ES-I3 (cell line): ENCODE measurements around the gene MED12L.

Experiments
- H3K36me3 ChIP-seq: 2 replicates; pipeline ENCODE4 v1.6.1; 2013; ENCODE audit warnings: mild to moderate bottlenecking, low read length, control low read depth, moderate library complexity; ENCODE audit not compliant: insufficient read depth
- H3K4me1 ChIP-seq: 2 replicates; pipeline ENCODE4 v1.6.1; 2013; ENCODE audit warnings: mild to moderate bottlenecking, control low read depth, low read length; ENCODE audit not compliant: insufficient read depth
- H3K9ac ChIP-seq: 2 replicates; pipeline ENCODE4 v1.6.1; 2013; ENCODE audit warnings: low read depth, mild to moderate bottlenecking, low read length, moderate library complexity
- H3K9me3 ChIP-seq: 2 replicates; pipeline ENCODE4 v1.6.1; 2013; ENCODE audit warnings: mild to moderate bottlenecking, low read length, moderate library complexity; ENCODE audit not compliant: control insufficient read depth, insufficient read depth

MED12L gene

DNA sequence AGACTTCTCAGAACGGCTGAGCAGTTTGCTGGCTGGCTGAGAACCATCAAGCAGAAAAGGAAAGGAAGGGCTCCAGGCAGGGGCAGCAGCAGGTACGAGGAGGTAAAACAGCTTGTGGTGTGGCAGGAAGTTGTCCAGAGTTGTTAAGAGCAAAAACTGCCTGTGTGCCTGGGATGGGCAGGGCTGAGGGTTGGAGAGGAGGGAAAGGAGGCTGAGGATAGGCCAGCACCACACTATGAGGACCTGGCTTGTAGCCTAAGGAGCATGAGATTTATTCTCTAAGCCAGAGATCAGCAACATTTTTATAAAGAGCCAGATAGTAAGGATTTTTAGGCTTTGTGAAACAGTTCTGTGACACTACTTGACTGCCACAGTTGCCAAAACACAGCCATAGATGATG, 367.4 kb downstream of the MED12L start:
- no peaks in the 10 kb centered on the region for H3K4me1 ChIP-seq
- no peaks in the 10 kb centered on the region for H3K9me3 ChIP-seq
- H3K9ac ChIP-seq: no peak overlapping the region
- H3K36me3 ChIP-seq: no peaks in the 10 kb centered on the region

GRCh38 chr3:151456065-151456464, 370.6 kb downstream of the MED12L start:
- no peaks in the 10 kb centered on the region for H3K36me3 ChIP-seq
- no peak overlapping the region for H3K9ac ChIP-seq
- no peaks in the 10 kb centered on the region for H3K9me3 ChIP-seq
- no peaks in the 10 kb centered on the region for H3K4me1 ChIP-seq

GRCh38 chr3:151459358-151459757, 373.9 kb downstream of the MED12L start:
- H3K9ac ChIP-seq: no peak overlapping the region
- no peaks in the 10 kb centered on the region for H3K36me3 ChIP-seq
- no peaks in the 10 kb centered on the region for H3K9me3 ChIP-seq
- no peaks in the 10 kb centered on the region for H3K4me1 ChIP-seq

- H3K4me1 ChIP-seq: no peaks in the 10 kb centered on the region
- H3K9me3 ChIP-seq: no peaks in the 10 kb centered on the region
- no peaks in the 10 kb centered on the region for H3K36me3 ChIP-seq
- H3K9ac ChIP-seq: peak overlapping the region; percentile 74; the same call in 1 of the 2 replicates
These were observed 374.8 kb downstream of the MED12L start for GRCh38 chr3:151460228-151460627.

DNA sequence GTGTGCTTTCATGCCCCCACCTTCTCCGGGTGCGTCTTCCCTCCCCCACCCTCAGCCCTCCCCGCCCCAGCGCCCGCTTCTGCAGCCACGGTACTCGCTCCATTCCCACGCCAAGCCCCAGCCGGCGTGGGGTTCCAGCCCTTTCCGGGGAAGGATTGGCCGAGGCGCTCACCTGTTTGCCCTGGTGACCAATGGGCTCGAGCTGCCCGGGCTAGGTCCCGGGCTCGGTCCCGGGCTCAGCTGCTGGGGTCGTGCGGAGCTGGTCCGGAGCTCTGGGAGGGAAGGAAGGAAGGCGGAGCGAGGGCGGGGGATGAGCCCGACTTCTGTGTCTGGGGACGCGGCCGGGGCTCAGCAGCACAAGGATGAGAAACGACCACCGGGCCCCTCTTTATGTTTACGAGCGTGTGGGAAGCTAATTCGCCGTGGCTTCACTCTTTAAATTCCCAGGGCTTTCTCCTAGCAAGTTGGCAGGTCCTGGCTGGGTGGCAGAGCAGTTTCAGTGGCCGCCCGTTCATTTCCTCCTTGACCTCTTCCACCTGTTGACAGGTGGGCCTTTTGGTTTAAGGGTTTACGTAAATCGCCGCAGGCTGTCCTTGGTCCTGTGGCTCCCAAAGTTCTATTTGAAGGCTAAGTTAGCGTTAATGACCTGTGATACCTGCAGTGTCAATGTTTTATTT, 375.4 kb downstream of the MED12L start, which contains the start of gene IGSF10:
IGSF10 (minus strand) TSS at position 288 of the 677 bp plus-strand sequence. CDS start 2,352 bp downstream, outside the sequence.
- Histone ChIP-seq H3K4me1 (no peaks in the 10 kb centered on the region), H3K9ac (peak within 1 kb of the TSS; percentile 74), H3K36me3 (no peaks in the 10 kb centered on the region), H3K9me3 (no peaks in the 10 kb centered on the region)

- Histone ChIP-seq H3K4me1 (no peaks in the 10 kb centered on the region), H3K9me3 (no peaks in the 10 kb centered on the region), H3K36me3 (no peaks in the 10 kb centered on the region), H3K9ac (no peak overlapping the region)
These were observed 376.9 kb downstream of the MED12L start for GRCh38 chr3:151462278-151462780.

GRCh38 chr3:151462991-151463390, 377.5 kb downstream of the MED12L start:
- Histone ChIP-seq H3K4me1 (no peaks in the 10 kb centered on the region), H3K36me3 (no peaks in the 10 kb centered on the region), H3K9ac (no peak overlapping the region), H3K9me3 (no peaks in the 10 kb centered on the region)

DNA sequence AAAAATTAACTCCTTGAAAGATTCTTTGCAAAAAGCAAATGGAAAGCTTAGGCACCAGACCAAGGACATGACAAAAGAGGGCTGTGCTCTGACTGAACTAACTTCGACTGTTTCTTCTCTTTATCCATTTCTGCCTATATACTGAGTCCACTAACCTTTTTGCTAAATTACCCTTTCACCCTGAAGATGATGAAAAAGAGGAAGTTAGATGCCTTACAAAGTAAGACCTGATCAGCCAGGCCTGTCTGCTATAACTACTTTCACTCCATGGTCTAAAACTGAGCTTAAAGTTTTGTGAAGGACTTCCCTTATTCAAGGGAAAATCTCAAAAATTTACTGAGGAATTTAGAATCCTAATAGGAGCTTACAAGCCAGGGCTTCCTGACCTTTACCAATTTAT, 381.6 kb downstream of the MED12L start:
- Histone ChIP-seq H3K9me3 (no peaks in the 10 kb centered on the region), H3K4me1 (no peaks in the 10 kb centered on the region), H3K36me3 (no peaks in the 10 kb centered on the region), H3K9ac (no peak overlapping the region)

GRCh38 chr3:151468284-151468917, 382.9 kb downstream of the MED12L start:
- Histone ChIP-seq H3K9ac (no peak overlapping the region), H3K9me3 (no peaks in the 10 kb centered on the region)

GRCh38 chr3:151476344-151477018, 391.0 kb downstream of the MED12L start:
- H3K36me3 ChIP-seq: no peaks in the 10 kb centered on the region
- peaks cover 18% of the 10 kb centered on the region; the same call in 1 of the 2 replicates for H3K4me1 ChIP-seq
- H3K9ac ChIP-seq: no peak overlapping the region
- H3K9me3 ChIP-seq: no peaks in the 10 kb centered on the region

More at GRCh38 chr3:151468284-151468917, 382.9 kb downstream of the MED12L start:
- Histone ChIP-seq H3K36me3 (no peaks in the 10 kb centered on the region), H3K4me1 (no peaks in the 10 kb centered on the region)

DNA sequence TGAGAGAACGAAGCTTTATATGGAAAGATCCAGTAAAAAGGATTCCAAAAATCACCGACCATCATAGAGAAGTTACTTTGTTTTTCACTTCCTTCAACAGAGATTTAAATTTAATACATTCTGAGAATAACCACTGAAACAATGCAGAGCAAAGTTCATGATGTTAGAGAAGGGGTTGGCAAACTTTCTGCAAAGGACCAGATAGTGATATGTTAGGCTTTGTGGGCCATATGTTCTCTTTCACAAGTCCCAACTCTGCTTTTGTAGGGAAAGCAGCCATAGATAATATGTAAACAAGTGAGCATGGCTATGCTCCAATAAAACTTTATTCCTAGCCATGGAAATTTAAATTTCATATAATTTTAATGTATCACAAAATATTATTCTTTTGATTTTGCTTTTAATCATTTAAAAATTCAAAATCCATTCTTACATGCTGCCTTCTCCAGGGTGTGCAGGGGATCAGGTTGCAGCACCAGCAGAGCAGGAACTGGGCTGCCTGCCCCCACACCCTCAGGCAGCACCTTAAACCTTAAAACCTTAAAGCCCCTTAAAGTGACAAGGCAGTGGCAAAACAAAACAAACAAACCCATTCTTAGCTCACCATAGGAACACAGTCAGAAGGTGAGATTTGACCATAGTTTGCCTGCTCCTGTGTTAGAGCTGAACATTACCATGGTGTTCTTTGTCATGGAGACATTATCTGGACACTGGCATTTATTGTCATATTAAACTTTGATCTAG, 392.3 kb downstream of the MED12L start:
- Histone ChIP-seq H3K9ac (no peak overlapping the region), H3K4me1 (peaks cover 18% of the 10 kb centered on the region; the same call in 1 of the 2 replicates), H3K36me3 (no peaks in the 10 kb centered on the region), H3K9me3 (no peaks in the 10 kb centered on the region)

DNA sequence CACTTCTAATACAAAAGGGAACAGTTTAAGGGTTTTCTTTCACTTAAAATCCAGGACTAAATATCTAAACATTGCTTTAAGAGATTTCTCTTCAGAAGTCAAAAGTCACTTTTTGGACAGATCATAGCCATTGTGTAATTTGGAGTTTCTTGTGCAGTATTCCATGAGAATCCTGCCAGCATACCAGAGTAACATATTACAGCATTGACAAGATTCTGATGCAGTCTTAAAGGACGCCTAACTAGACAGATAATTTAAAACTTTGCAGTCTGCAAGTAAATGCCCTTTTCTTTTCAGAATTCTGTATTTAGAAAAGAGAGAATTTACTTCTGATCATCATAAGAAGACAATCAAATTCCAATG, 392.9 kb downstream of the MED12L start:
- H3K9ac ChIP-seq: no peak overlapping the region
- H3K4me1 ChIP-seq: peaks cover 18% of the 10 kb centered on the region; the same call in 1 of the 2 replicates
- H3K36me3 ChIP-seq: no peaks in the 10 kb centered on the region
- H3K9me3 ChIP-seq: no peaks in the 10 kb centered on the region

- Histone ChIP-seq H3K9me3 (no peaks in the 10 kb centered on the region), H3K9ac (no peak overlapping the region), H3K36me3 (no peaks in the 10 kb centered on the region), H3K4me1 (peaks cover 18% of the 10 kb centered on the region; the same call in 1 of the 2 replicates)
These were observed 394.0 kb downstream of the MED12L start for GRCh38 chr3:151479452-151479851.

DNA sequence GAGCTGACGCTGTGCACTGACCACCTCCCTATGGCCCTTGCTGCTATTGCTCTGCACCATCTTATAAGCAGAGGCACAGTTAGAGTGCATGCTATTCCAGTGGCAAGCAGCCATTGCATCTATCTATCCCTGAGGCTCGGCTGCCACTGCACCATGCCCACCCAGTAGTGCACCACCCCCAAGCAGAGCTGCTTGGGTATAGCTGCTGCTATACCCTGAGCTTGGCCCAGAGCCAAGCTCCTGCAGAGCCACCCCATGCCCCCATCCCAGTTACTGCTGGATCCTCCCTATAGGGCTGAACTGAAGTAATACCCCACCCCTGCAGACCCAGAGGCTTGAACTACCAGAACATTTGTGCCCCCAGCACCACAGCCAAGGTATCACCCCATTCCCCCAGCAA, 395.0 kb downstream of the MED12L start:
- no peaks in the 10 kb centered on the region for H3K9me3 ChIP-seq
- H3K36me3 ChIP-seq: no peaks in the 10 kb centered on the region
- H3K4me1 ChIP-seq: peaks cover 18% of the 10 kb centered on the region; the same call in 1 of the 2 replicates
- no peak overlapping the region for H3K9ac ChIP-seq
